SK-MEL-5 (cell line): Measurements from ENCODE around the gene RPIA. TPM values are rescaled to one million over a fixed set of nuclear protein-coding genes. Genes with fewer than 3 reads are reported as not detected.
A peak's percentile ranks its signal among the peaks of the same experiment; 100 is the strongest.
"Not testable (repeated sequence)": the region's sequence is repeated elsewhere in the genome, so short reads cannot be mapped to it uniquely, and the experiment has no call there.

Source experiments
- DNase-seq: peaks from one replicate; pipeline ENCODE4 v3.0.0-alpha.2; 2016; ENCODE audit warnings: low read depth, low spot score
- in situ Hi-C: cut with HindIII; loops from 2 replicates; pipeline ENCODE4 v1.10.0; 2016; ENCODE audit warnings: low sequenced_read_pairs, high pct_unique_total_duplicates, low pct_unique_long_range_greater_than_20kb
- total RNA-seq: library from RNA; depleted of rRNA; stranded (reverse); fragments of >200 nt; shearing (Covaris generic); gene quantifications from 2 replicates; pipeline ENCODE4 v1.2.3, GENCODE V29; 2014

The RPIA gene
- total RNA-seq, 1 experiment from 2014 or later = 17.4 TPM

DNA sequence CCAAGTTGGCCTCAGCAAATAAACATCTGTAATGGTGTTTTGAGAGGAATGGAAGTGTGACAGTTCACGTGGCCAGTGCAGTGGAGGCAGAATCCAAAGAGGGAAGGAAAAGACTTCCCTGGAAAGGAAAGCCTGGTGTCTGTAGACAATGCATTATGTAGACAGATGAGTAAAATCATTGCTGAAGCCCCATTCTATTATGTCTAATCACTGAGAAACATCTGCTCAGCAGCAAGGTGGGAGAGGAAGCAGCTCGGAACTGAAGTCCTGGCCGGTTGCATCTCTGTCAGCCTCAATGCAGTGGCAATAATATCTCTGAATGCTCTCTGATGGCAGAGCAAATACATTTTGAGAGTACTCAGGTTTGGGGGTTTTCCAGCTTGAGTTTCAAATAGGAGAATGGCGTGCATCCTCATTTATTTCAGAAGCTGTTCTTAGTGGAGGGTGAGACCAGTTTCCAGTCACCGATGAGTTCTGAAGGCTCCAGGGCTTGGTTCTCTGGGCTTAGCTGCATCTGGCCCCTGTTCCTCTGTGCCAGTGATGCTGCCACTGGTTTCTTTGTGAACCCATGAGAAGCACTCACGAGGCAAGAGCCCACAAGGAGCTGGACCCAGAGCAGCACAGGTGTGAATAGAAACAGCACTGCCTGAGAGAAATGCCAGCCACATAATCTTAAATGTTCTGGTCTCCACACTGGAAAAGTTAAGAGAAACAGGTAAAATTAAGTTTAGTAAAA, 63.3 kb downstream of the RPIA start:
- in situ Hi-C loops = no loop called here
- no peak for DNase-seq

GRCh38 chr2:88755836-88756235, 64.4 kb downstream of the RPIA start:
- in situ Hi-C loops = no loop called here
- no peak for DNase-seq

DNA sequence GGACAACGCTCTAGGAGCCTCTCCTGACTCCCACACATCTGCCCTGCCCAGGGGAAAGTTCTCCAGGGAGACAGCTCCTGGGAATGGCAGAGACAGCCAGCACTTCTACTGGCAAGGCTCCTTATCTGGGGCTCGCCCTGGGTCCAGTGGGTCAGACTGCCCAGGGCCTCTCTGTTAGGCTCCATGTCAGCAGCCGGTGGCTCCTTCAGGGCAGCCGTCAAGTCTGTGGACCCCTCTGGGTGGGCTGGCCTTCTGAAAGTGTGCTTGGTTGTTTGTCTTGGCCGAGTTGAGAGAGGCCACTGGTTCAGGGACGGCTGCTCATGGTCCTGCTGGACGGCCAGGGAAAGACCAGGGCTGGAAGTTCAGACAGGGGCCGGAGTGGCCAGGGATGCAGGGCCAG, 65.6 kb downstream of the RPIA start:
- DNase-seq = no peak
- in situ Hi-C loops = no loop called here

DNA sequence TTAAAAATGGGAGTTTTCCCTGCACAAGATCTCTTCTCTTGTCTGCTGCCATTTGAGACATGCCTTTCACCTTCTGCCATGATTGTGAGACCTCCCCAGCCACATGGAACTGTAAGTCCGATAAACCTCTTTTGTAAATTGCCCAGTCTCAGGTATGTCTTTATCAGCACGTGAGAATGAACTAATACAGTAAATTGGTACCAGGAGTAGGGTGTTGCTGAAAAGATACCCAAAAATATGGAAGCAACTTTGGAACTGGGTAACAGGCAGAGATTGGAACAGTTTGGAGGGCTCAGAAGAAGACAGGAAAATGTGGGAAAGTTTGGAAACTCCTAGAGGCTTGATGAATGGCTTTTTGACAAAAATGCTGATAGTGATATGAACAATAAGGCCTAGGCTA, 67.2 kb downstream of the RPIA start:
- DNase-seq, in situ Hi-C loops: not testable (repeated sequence)

DNA sequence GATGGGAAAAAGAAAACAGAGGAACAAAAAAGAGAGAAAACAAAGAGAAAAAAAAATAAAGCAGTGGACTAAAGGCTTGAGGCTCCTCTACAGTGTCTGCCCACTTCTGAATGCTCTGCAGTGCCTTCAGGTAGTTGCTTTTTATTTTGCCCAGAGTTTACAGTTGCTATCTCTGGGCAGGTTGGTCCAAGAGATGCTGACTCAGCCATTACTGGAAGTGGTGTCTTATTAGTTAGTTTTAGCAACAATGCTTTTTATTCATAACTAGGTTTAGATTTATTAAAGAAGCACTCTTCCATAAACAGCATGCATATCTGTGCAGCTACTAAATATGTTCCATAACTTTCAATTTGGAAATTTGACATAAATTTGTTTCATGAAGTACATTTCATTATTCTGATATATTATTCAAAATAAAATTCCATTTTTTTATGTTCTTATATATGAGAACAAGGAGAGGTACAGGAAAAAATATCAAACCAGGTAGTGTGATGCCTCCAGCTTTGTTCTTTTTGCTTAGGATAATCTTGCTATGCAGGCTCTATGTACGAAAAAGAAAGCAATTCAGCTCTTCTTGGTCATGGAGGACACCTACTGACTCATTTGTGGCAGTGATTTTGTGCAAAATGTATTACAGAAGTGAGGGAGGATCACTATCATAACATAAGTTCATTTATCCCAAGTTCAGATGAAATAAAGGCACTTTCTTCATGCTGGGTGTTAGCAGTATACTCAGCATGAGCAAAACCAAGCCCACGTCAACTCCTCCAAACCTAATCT, 69.5 kb downstream of the RPIA start:
- in situ Hi-C loops = no loop called here
- DNase-seq = peak; percentile 17

DNA sequence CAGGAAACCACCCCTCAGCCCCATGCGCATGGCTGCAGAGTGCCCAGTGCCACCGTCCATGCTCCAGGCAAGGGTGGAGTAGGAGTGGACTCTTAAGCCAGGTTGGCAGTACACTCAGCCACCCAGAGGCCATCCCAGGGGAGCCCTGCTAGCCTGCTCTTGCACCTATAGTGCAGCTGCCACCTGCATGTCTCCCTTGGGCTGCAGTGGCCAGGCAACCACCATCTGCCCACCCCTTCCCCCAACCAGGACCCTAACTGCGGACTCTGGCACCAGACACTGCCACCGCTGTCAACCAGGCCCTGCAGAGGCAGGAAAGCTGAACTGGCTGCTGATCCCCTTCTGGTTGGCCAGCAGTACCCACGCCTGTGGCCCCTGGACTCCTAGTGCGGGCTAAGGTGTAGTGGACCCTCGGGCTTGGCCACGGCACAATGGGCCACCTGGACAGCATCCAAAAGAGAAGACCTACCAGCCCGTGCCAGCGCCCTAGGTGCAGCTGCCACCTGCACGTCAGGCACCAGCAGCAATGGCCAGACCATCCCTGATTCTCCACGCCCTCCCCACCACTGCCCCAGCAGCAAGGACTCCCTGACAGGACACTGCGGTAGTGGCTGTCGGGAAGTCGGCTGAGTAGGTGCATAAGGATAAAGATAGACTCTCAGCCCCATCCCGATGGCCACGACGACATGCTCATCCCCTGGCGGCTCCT, 72.8 kb downstream of the RPIA start:
- in situ Hi-C loops = no loop called here
- no peak for DNase-seq

DNA sequence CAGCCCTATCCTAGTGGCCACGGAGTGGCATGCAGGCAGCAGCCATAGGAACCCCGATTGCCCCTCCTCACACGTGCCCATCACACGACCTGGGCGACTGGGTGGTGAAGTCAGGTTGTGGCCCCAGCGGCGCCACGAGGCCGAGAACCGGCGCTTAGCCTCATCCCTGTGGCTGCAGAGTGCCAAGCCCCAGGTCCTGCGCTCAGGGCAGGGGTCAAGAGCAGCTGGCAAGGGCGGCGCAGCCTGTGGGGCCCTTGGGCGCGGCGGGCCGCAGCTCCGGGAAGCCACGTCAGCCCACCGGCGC, 73.3 kb downstream of the RPIA start:
- in situ Hi-C loops = no loop called here
- no peak for DNase-seq

DNA sequence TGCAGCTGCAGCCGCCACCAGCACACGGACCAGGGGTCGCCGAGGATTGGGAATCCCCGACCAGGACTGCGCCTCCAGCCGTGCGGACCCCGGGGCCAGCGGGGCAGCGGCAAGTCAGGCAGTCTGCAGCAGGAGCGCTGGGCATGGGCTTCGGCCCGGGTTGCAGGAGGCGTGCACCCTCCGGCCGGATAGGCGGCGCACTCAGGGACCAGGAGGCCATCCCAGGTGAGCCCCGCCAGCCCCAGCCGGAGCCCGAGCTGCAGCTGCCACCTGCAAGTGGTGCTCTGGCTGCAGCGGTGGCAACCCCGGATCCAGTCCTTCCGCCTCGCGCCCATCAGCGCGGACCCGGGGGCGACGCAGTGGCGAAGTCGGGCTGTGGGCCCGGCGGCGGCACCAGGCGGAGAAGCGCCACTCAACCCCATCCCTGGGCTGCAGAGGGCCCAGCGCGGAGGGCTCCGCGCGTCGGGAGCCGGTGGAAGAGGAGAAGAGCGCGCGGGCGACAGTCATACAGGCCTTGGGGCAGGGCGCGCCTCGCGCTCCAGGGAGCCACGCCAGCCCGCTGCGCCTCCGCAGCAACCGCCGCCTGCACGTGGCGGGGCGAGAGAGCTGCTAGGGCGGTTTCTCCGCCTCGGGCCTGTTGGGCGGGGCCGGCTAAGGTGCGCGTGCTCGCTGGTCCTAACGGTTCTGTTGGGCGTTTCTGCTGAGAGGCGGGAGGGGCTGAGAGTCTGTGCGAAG, 73.8 kb downstream of the RPIA start:
- in situ Hi-C loops = no loop called here
- peak; percentile 43 for DNase-seq

DNA sequence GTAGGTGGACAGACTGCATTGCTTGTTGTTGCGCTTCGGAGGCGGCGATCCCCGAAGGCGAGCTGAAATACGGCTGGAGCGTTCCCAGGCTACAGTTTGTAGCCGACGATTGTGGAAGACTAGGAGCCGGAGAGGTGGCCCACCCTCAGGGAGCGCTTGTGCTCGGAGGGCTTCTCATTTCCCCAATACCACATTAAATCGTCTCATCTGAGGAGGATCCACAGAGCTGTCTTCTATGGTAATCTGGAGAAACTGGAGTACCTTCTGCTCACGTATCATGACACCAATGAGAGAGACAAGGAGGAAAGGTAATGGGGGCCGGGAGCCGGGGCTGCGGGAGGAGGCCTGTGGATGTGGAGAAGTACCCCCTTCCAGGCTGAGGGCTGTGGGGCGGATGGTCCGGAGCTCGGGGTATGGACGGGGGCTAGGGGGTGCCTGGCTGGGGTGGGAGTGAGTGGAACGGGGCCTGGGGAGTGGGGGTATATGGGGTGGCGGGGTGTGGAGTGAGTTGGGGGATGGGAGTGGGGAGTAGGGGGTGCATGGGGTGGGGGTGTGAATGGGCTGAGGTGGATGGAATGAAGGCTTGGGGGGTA, 74.5 kb downstream of the RPIA start:
- DNase-seq, in situ Hi-C loops: not testable (repeated sequence)

- in situ Hi-C loops = no loop called here
- DNase-seq = no peak
These were observed 78.5 kb downstream of the RPIA start for GRCh38 chr2:88770016-88770415.

DNA sequence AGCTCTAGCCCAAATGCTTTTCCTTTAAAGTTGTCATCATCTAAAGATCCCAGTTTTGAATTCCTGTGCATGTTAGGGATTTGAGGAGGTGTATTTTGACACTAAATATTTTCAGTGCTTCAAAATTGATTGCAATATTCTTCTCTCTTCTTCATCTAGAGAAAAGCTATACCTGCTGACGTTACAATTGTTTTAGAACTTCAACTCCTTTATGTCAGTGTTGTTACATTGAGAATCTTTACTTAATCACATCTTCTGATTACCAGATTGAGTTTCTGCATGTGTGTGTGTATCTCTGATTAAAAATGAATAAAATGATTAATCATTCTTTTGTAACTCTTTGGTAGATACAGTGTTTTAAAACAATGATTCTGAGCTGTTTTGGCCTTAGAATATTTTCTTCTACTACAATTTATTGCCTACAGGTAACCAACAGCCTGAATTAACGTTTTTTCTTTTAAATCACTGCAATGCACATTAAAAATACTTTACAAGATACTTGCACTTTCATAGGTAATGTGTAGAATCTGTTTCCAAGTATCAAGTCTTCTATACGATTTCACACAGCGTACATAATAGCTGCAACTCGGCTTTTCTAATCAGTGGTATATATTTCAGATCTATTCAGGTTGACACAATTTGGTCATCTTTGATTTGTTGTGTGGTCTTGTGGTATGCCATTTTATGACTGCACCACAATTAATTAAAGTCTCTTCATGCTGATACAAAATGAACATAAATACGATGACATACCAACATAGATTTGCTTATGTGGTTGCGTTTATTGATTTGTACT, 82.0 kb downstream of the RPIA start:
- DNase-seq, in situ Hi-C loops: not testable (repeated sequence)

DNA sequence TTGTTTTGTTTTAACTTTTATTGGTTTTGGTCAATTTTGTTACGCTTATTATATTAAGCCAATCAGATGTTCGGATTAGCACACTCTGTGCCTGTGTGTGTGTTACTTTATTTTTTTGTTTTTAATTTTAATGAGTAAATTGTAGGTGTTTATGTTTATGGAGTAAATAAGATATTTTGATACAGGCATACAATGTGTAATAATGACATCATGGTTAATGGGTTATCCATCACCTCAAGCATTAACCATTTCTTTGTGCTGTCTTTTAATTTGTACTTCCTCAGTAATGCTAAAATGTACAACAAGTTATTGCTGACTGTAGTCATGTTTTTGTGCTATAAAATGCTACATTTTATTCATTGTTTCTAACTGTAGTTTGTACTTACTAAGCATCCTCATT, 97.7 kb downstream of the RPIA start:
- DNase-seq, in situ Hi-C loops: not testable (repeated sequence)

DNA sequence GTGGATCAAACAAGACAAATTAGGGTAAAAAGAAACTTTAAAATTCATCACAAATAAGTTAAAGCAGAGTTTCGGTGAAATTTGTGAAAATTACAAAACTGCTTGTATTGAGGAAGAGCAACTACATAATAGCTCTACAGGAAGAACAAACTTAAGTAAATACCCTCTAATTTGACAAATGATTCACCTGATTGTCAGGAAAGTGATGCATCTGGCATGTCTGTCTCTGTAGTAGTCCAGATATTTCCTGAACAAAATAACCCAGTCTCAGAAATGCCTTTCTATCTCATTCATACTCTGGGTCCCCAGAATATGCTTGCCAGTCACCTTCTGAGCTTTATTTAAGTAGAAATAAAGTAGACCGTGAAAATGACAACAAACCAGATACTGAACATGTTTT, 104.5 kb downstream of the RPIA start:
- DNase-seq, in situ Hi-C loops: not testable (repeated sequence)

- DNase-seq, in situ Hi-C loops: not testable (repeated sequence)
These were observed 105.0 kb downstream of the RPIA start for GRCh38 chr2:88796523-88796922.

DNA sequence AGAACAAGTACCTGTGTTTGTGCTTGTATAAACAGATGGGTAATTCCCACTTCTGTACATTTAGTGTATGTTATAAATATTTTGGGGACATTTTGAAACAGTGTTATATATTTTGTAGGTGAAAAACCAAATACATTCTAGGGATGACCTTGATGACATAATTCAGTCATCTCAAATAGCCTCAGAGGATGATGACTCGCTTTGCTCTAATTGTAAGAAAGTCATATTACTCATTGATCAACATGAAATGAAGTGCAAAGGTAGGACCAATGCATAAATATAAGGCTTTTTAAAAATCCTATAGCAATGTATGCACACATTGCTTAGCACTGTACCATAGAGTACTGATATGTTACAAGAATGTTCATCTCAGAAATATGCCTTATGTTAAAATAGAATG, 105.7 kb downstream of the RPIA start:
- DNase-seq, in situ Hi-C loops: not testable (repeated sequence)
